Activated B cell treated with CpG ODN at 0.5 μM for 24 hours (primary cell): ENCODE data around the gene MYO5A. TPM values are rescaled to one million over a fixed set of nuclear protein-coding genes. Genes with fewer than 3 reads are reported as not detected.

Experiments used
- ATAC-seq: fragments of 200-7000 bp; cut with Tn5 transposase; one replicate; pipeline ENCODE4 v1.10.0; 2021; ENCODE audit warnings: low read depth, mild to moderate bottlenecking, moderate library complexity
- CTCF ChIA-PET: fragments of 350-600 bp; sonication (Branson Sonifier 250); formaldehyde crosslinking; loops from one replicate; lab custom pipeline; 2021; ENCODE audit warnings: antibody characterized with exemption; lab: Charles Lee
- POLR2A ChIA-PET: fragments of 350-600 bp; sonication (Branson Sonifier 250); formaldehyde crosslinking; loops from one replicate; lab custom pipeline; 2021; ENCODE audit warnings: antibody characterized with exemption; lab: Charles Lee
- DNase-seq: peaks from one replicate; pipeline ENCODE4 v3.0.0; 2022
- H3K27ac Mint-ChIP-seq: one replicate; pipeline ENCODE4 v1.8.0; 2020; ENCODE audit warnings: mixed read lengths
- H3K27me3 Mint-ChIP-seq: one replicate; pipeline ENCODE4 v1.8.0; 2021; ENCODE audit warnings: mixed read lengths
- H3K36me3 Mint-ChIP-seq: one replicate; pipeline ENCODE4 v1.8.0; 2021; ENCODE audit warnings: low read depth, mixed read lengths
- H3K4me1 Mint-ChIP-seq: one replicate; pipeline ENCODE4 v1.8.0; 2021; ENCODE audit warnings: mixed read lengths
- H3K4me3 Mint-ChIP-seq: one replicate; pipeline ENCODE4 v1.8.0; 2020; ENCODE audit warnings: mild to moderate bottlenecking, mixed read lengths
- H3K9me3 Mint-ChIP-seq: one replicate; pipeline ENCODE4 v1.8.0; 2020; ENCODE audit warnings: mixed read lengths
- intact Hi-C: fragments of 100-400 bp; cut with micrococcal nuclease; formaldehyde crosslinking; loops from one replicate; pipeline ENCODE4 v1.15.1; 2024
- total RNA-seq: library from RNA; stranded (reverse); gene quantifications from 2 replicates; pipeline ENCODE4 v1.2.3, GENCODE V29; 2022
- TF ChIP-seq, protein P1 (sequence below): fragments of 200-600 bp; IDR thresholded peaks from one replicate; pipeline ENCODE4 v1.8.0; 2022; ENCODE audit warnings: antibody characterized with exemption, mild to moderate bottlenecking

MYO5A gene
- total RNA-seq, 1 donor from 2014 or later, result 49.1 TPM

- CTCF ChIA-PET, result interaction anchor here (1.1 to 2.8 kb wide), 11 partner anchors 13 to 268 kb away, joined by 3 to 16 read pairs (median 4); partner anchors contain the start of gene MYO5A
- H3K9me3 Mint-ChIP-seq, result no peaks in the 10 kb centered on the region
Observed at GRCh38 chr15:52466716-52467115, 62.0 kb downstream of the MYO5A start.

DNA sequence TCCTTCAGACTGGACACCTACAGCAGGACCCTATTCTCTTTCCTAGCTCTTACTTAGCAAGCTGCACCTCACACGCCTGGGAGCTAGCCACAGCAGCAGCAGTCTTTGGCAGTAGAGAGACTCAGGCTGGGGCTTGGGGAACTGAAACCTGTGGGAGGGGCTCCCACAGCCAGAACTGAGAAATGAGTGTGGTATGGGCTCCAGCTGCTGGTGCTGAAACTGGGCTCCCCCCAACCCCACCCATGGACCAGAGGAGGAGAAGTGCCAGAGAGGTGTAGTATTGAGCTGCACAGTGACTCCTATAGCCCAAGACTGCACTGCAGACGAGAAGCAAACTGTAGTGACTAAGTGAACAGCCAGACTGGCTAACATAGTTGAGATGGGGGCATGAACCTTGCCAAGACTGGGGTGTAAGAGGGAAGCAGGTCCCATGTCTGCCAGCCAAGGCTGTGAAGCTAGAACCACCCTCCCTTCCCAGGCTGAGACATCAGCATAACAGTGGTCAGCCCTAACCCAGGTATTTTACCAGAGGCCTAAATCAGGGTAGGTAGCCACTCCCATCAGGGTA lies 62.5 kb downstream of the MYO5A start:
- Mint-ChIP-seq H3K27me3 (no peaks in the 10 kb centered on the region), H3K9me3 (no peaks in the 10 kb centered on the region), H3K36me3 (peaks cover 8% of the 10 kb centered on the region), H3K27ac (peak overlapping the region; percentile 91), H3K4me1 (peaks cover 52% of the 10 kb centered on the region), H3K4me3 (peak overlapping the region; percentile 25)
- TF ChIP-seq, protein P1, sequence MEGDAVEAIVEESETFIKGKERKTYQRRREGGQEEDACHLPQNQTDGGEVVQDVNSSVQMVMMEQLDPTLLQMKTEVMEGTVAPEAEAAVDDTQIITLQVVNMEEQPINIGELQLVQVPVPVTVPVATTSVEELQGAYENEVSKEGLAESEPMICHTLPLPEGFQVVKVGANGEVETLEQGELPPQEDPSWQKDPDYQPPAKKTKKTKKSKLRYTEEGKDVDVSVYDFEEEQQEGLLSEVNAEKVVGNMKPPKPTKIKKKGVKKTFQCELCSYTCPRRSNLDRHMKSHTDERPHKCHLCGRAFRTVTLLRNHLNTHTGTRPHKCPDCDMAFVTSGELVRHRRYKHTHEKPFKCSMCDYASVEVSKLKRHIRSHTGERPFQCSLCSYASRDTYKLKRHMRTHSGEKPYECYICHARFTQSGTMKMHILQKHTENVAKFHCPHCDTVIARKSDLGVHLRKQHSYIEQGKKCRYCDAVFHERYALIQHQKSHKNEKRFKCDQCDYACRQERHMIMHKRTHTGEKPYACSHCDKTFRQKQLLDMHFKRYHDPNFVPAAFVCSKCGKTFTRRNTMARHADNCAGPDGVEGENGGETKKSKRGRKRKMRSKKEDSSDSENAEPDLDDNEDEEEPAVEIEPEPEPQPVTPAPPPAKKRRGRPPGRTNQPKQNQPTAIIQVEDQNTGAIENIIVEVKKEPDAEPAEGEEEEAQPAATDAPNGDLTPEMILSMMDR, result no peak
- ATAC-seq (peak; percentile 99), DNase-seq (peak; percentile 75)
- ChIA-PET POLR2A (interaction anchor here (0.5 to 2.4 kb wide), 12 partner anchors 14 to 236 kb away, joined by 3 to 11 read pairs (median 5); no protein-coding TSS in a partner anchor), CTCF (interaction anchor here (0.7 to 2.8 kb wide), 13 partner anchors 14 to 268 kb away, joined by 3 to 16 read pairs (median 4); partner anchors contain the start of gene MYO5A)
- intact Hi-C loops, result loop anchor here (1.0 to 5.0 kb wide), 10 partner anchors 16 to 269 kb away; partner anchors contain the start of genes ARPP19, ATOSA and MYO5A

More at GRCh38 chr15:52466716-52467115, 62.0 kb downstream of the MYO5A start:
- Mint-ChIP-seq H3K4me3 (no peak overlapping the region), H3K27me3 (no peaks in the 10 kb centered on the region), H3K4me1 (peaks cover 52% of the 10 kb centered on the region), H3K27ac (peak overlapping the region; percentile 91), H3K36me3 (peaks cover 8% of the 10 kb centered on the region)
- ATAC-seq (no peak), DNase-seq (no peak)
- intact Hi-C loops, result loop anchor here (1.0 to 5.0 kb wide), 10 partner anchors 16 to 269 kb away; partner anchors contain the start of genes ARPP19, ATOSA and MYO5A
- POLR2A ChIA-PET, result interaction anchor here (0.8 to 2.4 kb wide), 10 partner anchors 14 to 205 kb away, joined by 3 to 9 read pairs (median 4); no protein-coding TSS in a partner anchor
- TF ChIP-seq, protein P1, result no peak

DNA sequence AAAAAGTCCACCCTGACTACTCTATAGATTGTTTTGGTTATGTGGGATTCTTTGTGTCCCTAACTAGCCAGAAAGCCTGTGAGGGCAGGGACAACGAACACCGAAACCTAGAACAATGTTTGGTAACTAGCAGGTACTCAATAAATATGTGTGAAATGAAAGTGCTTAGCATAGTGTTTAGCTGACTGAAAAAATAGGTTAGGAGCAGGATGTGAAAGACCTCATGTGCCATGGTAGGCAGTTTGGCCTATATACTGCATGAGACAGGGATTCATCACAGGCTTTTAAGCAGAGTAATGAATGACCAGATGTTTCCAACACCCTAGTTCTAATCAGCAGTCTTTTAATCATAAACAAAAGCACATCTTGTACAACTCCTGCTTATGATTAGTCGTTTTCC lies 64.2 kb downstream of the MYO5A start:
- CTCF ChIA-PET, result interaction anchor here (1.5 kb wide), 2 partner anchors 133 to 208 kb away, joined by 6 to 9 read pairs; no protein-coding TSS in a partner anchor
- peaks cover 49% of the 10 kb centered on the region for H3K4me1 Mint-ChIP-seq
- no peaks in the 10 kb centered on the region for H3K9me3 Mint-ChIP-seq
- no peak for ATAC-seq
- intact Hi-C loops, result no loop called here
- H3K4me3 Mint-ChIP-seq, result peak overlapping the region; percentile 47
- H3K27me3 Mint-ChIP-seq, result no peaks in the 10 kb centered on the region
- peaks cover 11% of the 10 kb centered on the region for H3K36me3 Mint-ChIP-seq
- peak overlapping the region; percentile 91 for H3K27ac Mint-ChIP-seq
- TF ChIP-seq, protein P1, result no peak
- no peak for DNase-seq
- POLR2A ChIA-PET, result interaction anchor here (0.6 to 2.4 kb wide), 5 partner anchors 18 to 287 kb away, joined by 5 to 10 read pairs (median 6); partner anchors contain the start of gene MYO5A

DNA sequence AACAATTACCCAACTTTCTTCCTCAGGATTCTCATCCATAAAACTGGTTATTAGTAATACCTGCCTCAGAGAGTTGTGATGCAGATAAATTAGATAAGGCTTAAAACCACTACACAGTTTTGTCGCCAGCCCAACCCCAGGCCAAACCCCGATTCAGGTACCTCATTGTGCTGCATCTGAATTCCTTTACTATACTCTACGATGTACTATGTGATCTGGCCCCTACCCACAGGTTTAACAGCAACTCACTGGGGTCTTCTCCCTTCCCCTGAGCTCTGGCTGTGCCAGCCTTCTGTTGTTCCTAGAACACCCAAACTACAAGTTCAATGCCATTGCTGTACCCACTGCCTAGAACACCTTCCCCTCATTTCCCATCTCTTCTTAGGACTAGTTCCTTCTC lies 64.6 kb downstream of the MYO5A start:
- ChIA-PET CTCF (interaction anchor here (1.0 to 1.5 kb wide), 5 partner anchors 60 to 208 kb away, joined by 3 to 9 read pairs (median 4); no protein-coding TSS in a partner anchor), POLR2A (interaction anchor here (0.6 to 1.3 kb wide), 4 partner anchors 18 to 287 kb away, joined by 3 to 6 read pairs (median 6); partner anchors contain the start of gene MYO5A)
- Mint-ChIP-seq H3K9me3 (no peaks in the 10 kb centered on the region), H3K36me3 (peaks cover 11% of the 10 kb centered on the region), H3K4me3 (peak overlapping the region; percentile 47), H3K4me1 (peaks cover 49% of the 10 kb centered on the region), H3K27ac (peak overlapping the region; percentile 91), H3K27me3 (no peaks in the 10 kb centered on the region)
- ATAC-seq (no peak), DNase-seq (no peak)
- intact Hi-C loops, result no loop called here
- TF ChIP-seq, protein P1, result no peak
